ENCODE measurements around the gene TSTD1. TPM values are rescaled to one million over a fixed set of nuclear protein-coding genes. Genes with fewer than 3 reads are reported as not detected.

TSTD1 gene
- total RNA-seq, 1 experiment from 2014 or later: 74.5 TPM

DNA sequence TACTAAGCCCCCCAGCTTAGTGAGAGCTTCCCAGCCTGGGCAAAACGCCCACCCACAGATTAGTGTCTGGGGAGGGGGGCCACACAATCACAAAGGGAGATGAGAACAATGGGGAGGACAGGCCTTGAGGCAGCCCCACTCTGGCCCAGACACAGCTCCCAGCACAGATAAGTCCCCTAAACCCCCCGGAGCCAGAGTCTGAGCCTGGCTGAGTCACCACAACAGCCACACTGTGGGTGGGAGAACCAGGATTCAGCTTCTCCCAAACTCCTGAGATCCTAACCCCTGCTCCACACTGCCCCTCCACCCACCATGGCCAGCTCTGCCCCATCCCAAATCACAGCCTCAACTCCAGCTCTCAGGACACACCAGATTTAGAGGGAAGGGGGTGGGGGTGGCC lies 46.4 kb upstream of the TSTD1 start:
- ChIA-PET POLR2A (interaction anchor here (0.7 kb wide), 1 partner anchor 64 kb away, joined by 4 read pairs; the partner anchor contains the start of gene F11R), CTCF (interaction anchor here (0.6 to 4.0 kb wide), 4 partner anchors 13 to 29 kb away, joined by 3 to 24 read pairs (median 6); partner anchors contain the start of genes ARHGAP30 and KLHDC9)
- DNase-seq (ENCODE audit: low spot score) (no peak), ATAC-seq (no peak)
- no peaks in the 10 kb centered on the region; the same call in 1 of the 2 replicates for H3K27me3 Mint-ChIP-seq (ENCODE audit: low read depth)
- H3K36me3 Mint-ChIP-seq: no peaks in the 10 kb centered on the region
- H3K27ac Mint-ChIP-seq: no peak overlapping the region
- no peak overlapping the region for H3K4me3 Mint-ChIP-seq
- H3K9me3 Mint-ChIP-seq: no peaks in the 10 kb centered on the region
- H3K4me1 Mint-ChIP-seq: peaks cover 41% of the 10 kb centered on the region
- TF ChIP-seq SMAD4 (CRISPR knock-in tag; IDR thresholded peaks at IDR 0.05) (no peak), RORB (CRISPR knock-in tag; IDR thresholded peaks at IDR 0.05) (no peak), ZNF396 (CRISPR knock-in tag; IDR thresholded peaks at IDR 0.05; ENCODE audit: borderline replicate concordance) (no peak), JAZF1 (CRISPR knock-in tag; IDR thresholded peaks at IDR 0.05) (no peak), NFE2L1 (CRISPR knock-in tag; IDR thresholded peaks at IDR 0.05) (no peak), RELA (CRISPR knock-in tag; IDR thresholded peaks at IDR 0.05; ENCODE audit: borderline replicate concordance) (no peak), NR2C2 (CRISPR knock-in tag; IDR thresholded peaks at IDR 0.05) (no peak), ZNF232 (CRISPR knock-in tag; IDR thresholded peaks at IDR 0.05) (no peak)
- TF ChIP-seq, protein P1, sequence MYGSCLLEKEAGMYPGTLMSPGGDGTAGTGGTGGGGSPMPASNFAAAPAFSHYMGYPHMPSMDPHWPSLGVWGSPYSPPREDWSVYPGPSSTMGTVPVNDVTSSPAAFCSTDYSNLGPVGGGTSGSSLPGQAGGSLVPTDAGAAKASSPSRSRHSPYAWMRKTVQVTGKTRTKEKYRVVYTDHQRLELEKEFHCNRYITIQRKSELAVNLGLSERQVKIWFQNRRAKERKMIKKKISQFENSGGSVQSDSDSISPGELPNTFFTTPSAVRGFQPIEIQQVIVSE (CRISPR knock-in tag; IDR thresholded peaks at IDR 0.05; ENCODE audit: borderline replicate concordance): no peak
- TF ChIP-seq, protein P2, sequence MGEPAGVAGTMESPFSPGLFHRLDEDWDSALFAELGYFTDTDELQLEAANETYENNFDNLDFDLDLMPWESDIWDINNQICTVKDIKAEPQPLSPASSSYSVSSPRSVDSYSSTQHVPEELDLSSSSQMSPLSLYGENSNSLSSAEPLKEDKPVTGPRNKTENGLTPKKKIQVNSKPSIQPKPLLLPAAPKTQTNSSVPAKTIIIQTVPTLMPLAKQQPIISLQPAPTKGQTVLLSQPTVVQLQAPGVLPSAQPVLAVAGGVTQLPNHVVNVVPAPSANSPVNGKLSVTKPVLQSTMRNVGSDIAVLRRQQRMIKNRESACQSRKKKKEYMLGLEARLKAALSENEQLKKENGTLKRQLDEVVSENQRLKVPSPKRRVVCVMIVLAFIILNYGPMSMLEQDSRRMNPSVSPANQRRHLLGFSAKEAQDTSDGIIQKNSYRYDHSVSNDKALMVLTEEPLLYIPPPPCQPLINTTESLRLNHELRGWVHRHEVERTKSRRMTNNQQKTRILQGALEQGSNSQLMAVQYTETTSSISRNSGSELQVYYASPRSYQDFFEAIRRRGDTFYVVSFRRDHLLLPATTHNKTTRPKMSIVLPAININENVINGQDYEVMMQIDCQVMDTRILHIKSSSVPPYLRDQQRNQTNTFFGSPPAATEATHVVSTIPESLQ (CRISPR knock-in tag; IDR thresholded peaks at IDR 0.05): no peak
- TF ChIP-seq, protein P3, sequence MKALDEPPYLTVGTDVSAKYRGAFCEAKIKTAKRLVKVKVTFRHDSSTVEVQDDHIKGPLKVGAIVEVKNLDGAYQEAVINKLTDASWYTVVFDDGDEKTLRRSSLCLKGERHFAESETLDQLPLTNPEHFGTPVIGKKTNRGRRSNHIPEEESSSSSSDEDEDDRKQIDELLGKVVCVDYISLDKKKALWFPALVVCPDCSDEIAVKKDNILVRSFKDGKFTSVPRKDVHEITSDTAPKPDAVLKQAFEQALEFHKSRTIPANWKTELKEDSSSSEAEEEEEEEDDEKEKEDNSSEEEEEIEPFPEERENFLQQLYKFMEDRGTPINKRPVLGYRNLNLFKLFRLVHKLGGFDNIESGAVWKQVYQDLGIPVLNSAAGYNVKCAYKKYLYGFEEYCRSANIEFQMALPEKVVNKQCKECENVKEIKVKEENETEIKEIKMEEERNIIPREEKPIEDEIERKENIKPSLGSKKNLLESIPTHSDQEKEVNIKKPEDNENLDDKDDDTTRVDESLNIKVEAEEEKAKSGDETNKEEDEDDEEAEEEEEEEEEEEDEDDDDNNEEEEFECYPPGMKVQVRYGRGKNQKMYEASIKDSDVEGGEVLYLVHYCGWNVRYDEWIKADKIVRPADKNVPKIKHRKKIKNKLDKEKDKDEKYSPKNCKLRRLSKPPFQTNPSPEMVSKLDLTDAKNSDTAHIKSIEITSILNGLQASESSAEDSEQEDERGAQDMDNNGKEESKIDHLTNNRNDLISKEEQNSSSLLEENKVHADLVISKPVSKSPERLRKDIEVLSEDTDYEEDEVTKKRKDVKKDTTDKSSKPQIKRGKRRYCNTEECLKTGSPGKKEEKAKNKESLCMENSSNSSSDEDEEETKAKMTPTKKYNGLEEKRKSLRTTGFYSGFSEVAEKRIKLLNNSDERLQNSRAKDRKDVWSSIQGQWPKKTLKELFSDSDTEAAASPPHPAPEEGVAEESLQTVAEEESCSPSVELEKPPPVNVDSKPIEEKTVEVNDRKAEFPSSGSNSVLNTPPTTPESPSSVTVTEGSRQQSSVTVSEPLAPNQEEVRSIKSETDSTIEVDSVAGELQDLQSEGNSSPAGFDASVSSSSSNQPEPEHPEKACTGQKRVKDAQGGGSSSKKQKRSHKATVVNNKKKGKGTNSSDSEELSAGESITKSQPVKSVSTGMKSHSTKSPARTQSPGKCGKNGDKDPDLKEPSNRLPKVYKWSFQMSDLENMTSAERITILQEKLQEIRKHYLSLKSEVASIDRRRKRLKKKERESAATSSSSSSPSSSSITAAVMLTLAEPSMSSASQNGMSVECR (CRISPR knock-in tag; IDR thresholded peaks at IDR 0.05; ENCODE audit: borderline replicate concordance): no peak
- TF ChIP-seq, protein P4, sequence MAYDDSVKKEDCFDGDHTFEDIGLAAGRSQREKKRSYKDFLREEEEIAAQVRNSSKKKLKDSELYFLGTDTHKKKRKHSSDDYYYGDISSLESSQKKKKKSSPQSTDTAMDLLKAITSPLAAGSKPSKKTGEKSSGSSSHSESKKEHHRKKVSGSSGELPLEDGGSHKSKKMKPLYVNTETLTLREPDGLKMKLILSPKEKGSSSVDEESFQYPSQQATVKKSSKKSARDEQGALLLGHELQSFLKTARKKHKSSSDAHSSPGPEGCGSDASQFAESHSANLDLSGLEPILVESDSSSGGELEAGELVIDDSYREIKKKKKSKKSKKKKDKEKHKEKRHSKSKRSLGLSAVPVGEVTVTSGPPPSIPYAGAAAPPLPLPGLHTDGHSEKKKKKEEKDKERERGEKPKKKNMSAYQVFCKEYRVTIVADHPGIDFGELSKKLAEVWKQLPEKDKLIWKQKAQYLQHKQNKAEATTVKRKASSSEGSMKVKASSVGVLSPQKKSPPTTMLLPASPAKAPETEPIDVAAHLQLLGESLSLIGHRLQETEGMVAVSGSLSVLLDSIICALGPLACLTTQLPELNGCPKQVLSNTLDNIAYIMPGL (CRISPR knock-in tag; IDR thresholded peaks at IDR 0.05): no peak
- TF ChIP-seq, protein P5, sequence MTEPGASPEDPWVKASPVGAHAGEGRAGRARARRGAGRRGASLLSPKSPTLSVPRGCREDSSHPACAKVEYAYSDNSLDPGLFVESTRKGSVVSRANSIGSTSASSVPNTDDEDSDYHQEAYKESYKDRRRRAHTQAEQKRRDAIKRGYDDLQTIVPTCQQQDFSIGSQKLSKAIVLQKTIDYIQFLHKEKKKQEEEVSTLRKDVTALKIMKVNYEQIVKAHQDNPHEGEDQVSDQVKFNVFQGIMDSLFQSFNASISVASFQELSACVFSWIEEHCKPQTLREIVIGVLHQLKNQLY (CRISPR knock-in tag; IDR thresholded peaks at IDR 0.05): no peak
- TF ChIP-seq, protein P6, sequence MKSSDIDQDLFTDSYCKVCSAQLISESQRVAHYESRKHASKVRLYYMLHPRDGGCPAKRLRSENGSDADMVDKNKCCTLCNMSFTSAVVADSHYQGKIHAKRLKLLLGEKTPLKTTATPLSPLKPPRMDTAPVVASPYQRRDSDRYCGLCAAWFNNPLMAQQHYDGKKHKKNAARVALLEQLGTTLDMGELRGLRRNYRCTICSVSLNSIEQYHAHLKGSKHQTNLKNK (CRISPR knock-in tag; IDR thresholded peaks at IDR 0.05): no peak

DNA sequence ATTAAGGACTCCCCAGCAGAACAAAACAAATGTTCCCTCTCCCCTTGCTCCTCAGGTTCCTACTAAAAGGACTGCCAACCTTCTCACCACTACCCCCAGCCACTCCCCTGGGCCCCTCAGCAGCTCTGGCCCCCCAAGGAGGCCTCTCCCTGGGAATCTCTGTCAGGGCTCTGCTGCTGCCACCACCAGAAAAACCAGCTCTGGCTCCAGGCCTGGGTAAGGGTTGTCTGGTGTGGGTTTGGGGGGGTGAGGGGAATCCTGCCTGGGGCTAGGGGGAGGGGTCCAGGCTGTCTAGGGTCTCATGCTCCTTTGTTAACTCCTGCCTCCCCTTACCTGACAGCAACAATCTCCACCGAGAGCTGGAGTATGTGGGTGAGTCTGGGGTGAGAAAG lies 45.8 kb upstream of the TSTD1 start:
- H3K36me3 Mint-ChIP-seq: no peaks in the 10 kb centered on the region
- no peaks in the 10 kb centered on the region for H3K9me3 Mint-ChIP-seq
- no peak for DNase-seq (ENCODE audit: low spot score)
- H3K4me1 Mint-ChIP-seq: peaks cover 45% of the 10 kb centered on the region
- ChIA-PET CTCF (interaction anchor here (0.5 to 4.0 kb wide), 3 partner anchors 13 to 94 kb away, joined by 5 to 24 read pairs (median 7); partner anchors contain the start of gene KLHDC9), POLR2A (interaction anchor here (0.6 kb wide), 1 partner anchor 206 kb away, joined by 3 read pairs; no protein-coding TSS in a partner anchor)
- H3K4me3 Mint-ChIP-seq: no peak overlapping the region
- no peaks in the 10 kb centered on the region; the same call in 1 of the 2 replicates for H3K27me3 Mint-ChIP-seq (ENCODE audit: low read depth)
- H3K27ac Mint-ChIP-seq: no peak overlapping the region
- TF ChIP-seq NFE2L1 (CRISPR knock-in tag; IDR thresholded peaks at IDR 0.05): no peak
- TF ChIP-seq, protein P7, sequence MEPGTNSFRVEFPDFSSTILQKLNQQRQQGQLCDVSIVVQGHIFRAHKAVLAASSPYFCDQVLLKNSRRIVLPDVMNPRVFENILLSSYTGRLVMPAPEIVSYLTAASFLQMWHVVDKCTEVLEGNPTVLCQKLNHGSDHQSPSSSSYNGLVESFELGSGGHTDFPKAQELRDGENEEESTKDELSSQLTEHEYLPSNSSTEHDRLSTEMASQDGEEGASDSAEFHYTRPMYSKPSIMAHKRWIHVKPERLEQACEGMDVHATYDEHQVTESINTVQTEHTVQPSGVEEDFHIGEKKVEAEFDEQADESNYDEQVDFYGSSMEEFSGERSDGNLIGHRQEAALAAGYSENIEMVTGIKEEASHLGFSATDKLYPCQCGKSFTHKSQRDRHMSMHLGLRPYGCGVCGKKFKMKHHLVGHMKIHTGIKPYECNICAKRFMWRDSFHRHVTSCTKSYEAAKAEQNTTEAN (CRISPR knock-in tag; IDR thresholded peaks at IDR 0.05): no peak
- no peak for TF ChIP-seq SP1 (CRISPR knock-in tag; conservative IDR thresholded peaks at IDR 0.05)
- TF ChIP-seq, protein P8, sequence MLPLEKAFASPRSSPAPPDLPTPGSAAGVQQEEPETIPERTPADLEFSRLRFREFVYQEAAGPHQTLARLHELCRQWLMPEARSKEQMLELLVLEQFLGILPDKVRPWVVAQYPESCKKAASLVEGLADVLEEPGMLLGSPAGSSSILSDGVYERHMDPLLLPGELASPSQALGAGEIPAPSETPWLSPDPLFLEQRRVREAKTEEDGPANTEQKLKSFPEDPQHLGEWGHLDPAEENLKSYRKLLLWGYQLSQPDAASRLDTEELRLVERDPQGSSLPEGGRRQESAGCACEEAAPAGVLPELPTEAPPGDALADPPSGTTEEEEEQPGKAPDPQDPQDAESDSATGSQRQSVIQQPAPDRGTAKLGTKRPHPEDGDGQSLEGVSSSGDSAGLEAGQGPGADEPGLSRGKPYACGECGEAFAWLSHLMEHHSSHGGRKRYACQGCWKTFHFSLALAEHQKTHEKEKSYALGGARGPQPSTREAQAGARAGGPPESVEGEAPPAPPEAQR (CRISPR knock-in tag; IDR thresholded peaks at IDR 0.05): no peak
- ATAC-seq: no peak

Data from WTC11 (cell line).